GM18861 (cell line): ENCODE measurements around the gene LTC4S.

Source experiments
- ATAC-seq: cut with Tn5 transposase; IDR thresholded peaks from one replicate; pipeline ENCODE4 v1.9.1; 2021; ENCODE audit not compliant: unreplicated experiment

The LTC4S gene

DNA sequence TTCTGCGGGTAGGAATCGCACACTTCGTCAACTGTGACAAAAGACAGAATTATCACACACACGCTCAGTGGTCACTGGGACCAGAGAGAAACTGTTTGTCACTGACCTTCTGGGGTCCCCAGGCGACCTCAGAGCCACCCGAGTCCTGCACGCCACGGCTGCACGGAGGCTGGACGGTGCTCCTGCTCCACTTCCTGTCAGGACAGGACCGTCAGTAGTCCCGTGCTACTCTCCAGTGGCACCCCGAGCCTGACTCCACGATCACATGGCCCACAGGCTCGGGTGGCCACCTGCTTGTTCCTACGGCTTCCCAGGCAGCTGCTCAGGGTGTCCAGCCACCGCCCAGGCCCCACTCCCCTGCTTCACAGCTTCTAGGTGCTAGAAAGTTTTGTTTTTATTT is 47.0 kb downstream of the LTC4S start:
- no peak for ATAC-seq

DNA sequence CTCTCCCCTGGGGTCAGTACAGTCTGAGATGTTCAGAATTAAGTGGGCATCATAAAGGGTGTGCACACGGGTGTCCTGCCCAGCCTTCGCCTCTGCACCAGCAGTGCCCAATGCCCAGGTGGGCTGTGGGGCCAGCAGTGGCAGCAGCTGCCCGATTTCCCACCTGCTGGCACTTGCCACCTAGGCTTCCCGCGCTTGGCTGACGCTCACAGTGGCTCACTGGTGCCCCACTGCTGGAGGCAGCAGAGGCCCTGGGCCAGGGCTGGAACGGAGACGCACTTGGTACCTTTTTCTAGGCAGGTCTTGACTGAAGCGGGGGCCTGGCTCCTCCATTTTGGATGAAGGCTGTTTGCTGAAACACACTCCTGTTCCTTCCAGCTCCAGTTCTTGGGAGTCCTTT is 47.8 kb downstream of the LTC4S start:
- no peak for ATAC-seq
